MCF 10A (cell line): Measurements from ENCODE around the gene SNAP29. TPM values are rescaled to one million over a fixed set of nuclear protein-coding genes. Genes with fewer than 3 reads are reported as not detected.

Source experiments
- BruUV-seq: library from RNA; stranded (reverse); fragments of 400-500 nt; replicated peaks from 2 replicates; lab custom pipeline; 2021; lab: Mats Ljungman, UMichigan
- CTCF ChIA-PET: fragments of 300-600 bp; sonication (Branson Sonifier 250); formaldehyde crosslinking; extraction: SDS; loops from one replicate; lab custom pipeline; 2021; ENCODE audit warnings: antibody characterized with exemption, inconsistent platforms; lab: Yijun Ruan, JAX
- POLR2A ChIA-PET: fragments of 300-600, 350-650 bp; sonication (Branson Sonifier 250); formaldehyde crosslinking; extraction: SDS; loops from one replicate; lab custom pipeline; 2020; ENCODE audit warnings: antibody characterized with exemption, inconsistent platforms; lab: Yijun Ruan, JAX
- DNase-seq: peaks from one replicate; pipeline ENCODE4 v3.0.0-alpha.2; 2018; ENCODE audit not compliant: unreplicated experiment
- H3K27ac Mint-ChIP-seq: one replicate; pipeline ENCODE4 v1.8.0; 2022; ENCODE audit warnings: mild to moderate bottlenecking, low read depth, mixed read lengths; ENCODE audit not compliant: unreplicated experiment
- H3K27me3 Mint-ChIP-seq: one replicate; pipeline ENCODE4 v1.8.0; 2022; ENCODE audit warnings: mixed read lengths; ENCODE audit not compliant: insufficient read depth, unreplicated experiment
- H3K36me3 Mint-ChIP-seq: one replicate; pipeline ENCODE4 v1.8.0; 2022; ENCODE audit warnings: mild to moderate bottlenecking, moderate library complexity, mixed read lengths; ENCODE audit not compliant: insufficient read depth, unreplicated experiment
- H3K4me1 Mint-ChIP-seq: one replicate; pipeline ENCODE4 v1.8.0; 2022; ENCODE audit warnings: mixed read lengths; ENCODE audit not compliant: insufficient read depth, unreplicated experiment
- H3K4me3 Mint-ChIP-seq: one replicate; pipeline ENCODE4 v1.8.0; 2022; ENCODE audit warnings: mild to moderate bottlenecking, moderate library complexity, mixed read lengths; ENCODE audit not compliant: unreplicated experiment
- H3K9me3 Mint-ChIP-seq: one replicate; pipeline ENCODE4 v1.8.0; 2022; ENCODE audit warnings: mixed read lengths; ENCODE audit not compliant: unreplicated experiment
- intact Hi-C: fragments of 100-400 bp; cut with micrococcal nuclease; formaldehyde crosslinking; loops from 2 replicates; pipeline ENCODE4 v1.14.1; 2022
- total RNA-seq: library from RNA; stranded (reverse); gene quantifications from 2 replicates; pipeline ENCODE4 v1.2.3, GENCODE V29; 2022
- TF ChIP-seq, protein P1 (sequence below): fragments of 200-600 bp; IDR thresholded peaks from one replicate; pipeline ENCODE4 v1.8.0; 2022; ENCODE audit warnings: antibody characterized with exemption, mild to moderate bottlenecking; ENCODE audit not compliant: unreplicated experiment

The SNAP29 gene
- total RNA-seq, 1 experiment from 2014 or later = 28.7 TPM

DNA sequence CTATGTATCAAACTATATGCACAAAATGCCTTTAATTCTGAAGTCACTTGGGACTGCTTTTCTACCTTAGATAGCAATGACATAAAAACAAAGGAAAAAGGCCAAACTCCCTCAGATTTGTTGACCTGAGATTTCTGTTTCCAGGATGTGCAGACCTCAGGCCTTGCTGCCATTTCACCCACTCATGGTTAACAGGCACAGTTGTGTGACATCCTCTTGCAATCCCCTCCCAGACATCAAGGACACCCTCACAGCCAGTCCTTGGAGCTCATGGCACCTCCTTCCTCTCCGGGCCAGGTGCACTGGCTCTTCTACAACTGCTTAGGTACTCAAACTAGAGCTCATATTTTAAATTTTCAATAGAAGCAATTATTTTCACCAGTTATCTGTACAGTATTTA, 47.6 kb upstream of the SNAP29 start:
- TF ChIP-seq, protein P1, sequence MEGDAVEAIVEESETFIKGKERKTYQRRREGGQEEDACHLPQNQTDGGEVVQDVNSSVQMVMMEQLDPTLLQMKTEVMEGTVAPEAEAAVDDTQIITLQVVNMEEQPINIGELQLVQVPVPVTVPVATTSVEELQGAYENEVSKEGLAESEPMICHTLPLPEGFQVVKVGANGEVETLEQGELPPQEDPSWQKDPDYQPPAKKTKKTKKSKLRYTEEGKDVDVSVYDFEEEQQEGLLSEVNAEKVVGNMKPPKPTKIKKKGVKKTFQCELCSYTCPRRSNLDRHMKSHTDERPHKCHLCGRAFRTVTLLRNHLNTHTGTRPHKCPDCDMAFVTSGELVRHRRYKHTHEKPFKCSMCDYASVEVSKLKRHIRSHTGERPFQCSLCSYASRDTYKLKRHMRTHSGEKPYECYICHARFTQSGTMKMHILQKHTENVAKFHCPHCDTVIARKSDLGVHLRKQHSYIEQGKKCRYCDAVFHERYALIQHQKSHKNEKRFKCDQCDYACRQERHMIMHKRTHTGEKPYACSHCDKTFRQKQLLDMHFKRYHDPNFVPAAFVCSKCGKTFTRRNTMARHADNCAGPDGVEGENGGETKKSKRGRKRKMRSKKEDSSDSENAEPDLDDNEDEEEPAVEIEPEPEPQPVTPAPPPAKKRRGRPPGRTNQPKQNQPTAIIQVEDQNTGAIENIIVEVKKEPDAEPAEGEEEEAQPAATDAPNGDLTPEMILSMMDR = no peak
- CTCF ChIA-PET = interaction anchor here (1.0 kb wide), 1 partner anchor 27 kb away, joined by 3 read pairs; no protein-coding TSS in a partner anchor
- H3K36me3 Mint-ChIP-seq = peaks cover 92% of the 10 kb centered on the region
- H3K27me3 Mint-ChIP-seq = no peaks in the 10 kb centered on the region
- H3K4me3 Mint-ChIP-seq = no peak overlapping the region
- intact Hi-C loops = no loop called here
- BruUV-seq = no TSS peak
- POLR2A ChIA-PET = interaction anchor here (0.6 kb wide), 2 partner anchors 34 to 106 kb away, joined by 3 read pairs; partner anchors contain the start of gene CRKL
- DNase-seq = no peak
- H3K9me3 Mint-ChIP-seq = no peaks in the 10 kb centered on the region
- H3K27ac Mint-ChIP-seq = no peak overlapping the region
- peaks cover 10% of the 10 kb centered on the region for H3K4me1 Mint-ChIP-seq

DNA sequence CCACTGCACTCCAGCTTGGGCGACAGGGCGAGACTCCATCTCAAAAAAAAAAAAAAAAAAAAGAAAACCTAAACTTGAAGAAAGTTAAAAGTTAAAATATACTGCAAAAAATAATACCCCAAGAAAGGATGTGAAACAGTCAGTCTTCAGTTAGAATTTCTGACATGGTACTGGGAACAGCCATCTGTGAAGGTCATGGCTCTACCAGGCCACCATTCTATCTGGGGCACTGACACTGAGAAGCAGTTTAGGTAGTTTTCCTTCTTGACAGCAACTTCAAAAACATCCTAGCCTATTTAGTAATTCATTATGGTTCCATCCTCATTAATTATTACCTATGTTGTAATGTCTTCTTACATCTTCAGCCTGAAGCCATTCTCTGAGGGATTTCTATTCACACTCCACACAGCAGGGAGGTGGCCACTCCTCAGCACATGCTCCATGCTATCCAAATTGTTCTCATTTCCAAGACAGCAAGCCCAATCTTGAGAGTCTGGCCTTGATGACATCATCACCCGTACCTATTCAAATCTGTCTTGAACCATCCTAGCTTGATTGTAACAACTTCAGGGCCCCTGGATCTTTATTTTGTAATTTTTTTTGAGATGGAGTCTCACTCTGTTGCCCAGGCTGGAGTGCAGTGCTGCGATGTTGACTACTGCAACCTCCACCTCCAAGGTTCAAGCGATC, 46.7 kb upstream of the SNAP29 start:
- no peak overlapping the region for H3K27ac Mint-ChIP-seq
- ChIA-PET CTCF (interaction anchor here (1.0 kb wide), 1 partner anchor 28 kb away, joined by 3 read pairs; no protein-coding TSS in a partner anchor), POLR2A (interaction anchor here (0.6 kb wide), 1 partner anchor 33 kb away, joined by 3 read pairs; no protein-coding TSS in a partner anchor)
- no TSS peak for BruUV-seq
- TF ChIP-seq, protein P1 = no peak
- H3K36me3 Mint-ChIP-seq = peaks cover 92% of the 10 kb centered on the region
- DNase-seq = no peak
- H3K4me1 Mint-ChIP-seq = peaks cover 6% of the 10 kb centered on the region
- no peaks in the 10 kb centered on the region for H3K9me3 Mint-ChIP-seq
- no peak overlapping the region for H3K4me3 Mint-ChIP-seq
- intact Hi-C loops = no loop called here
- H3K27me3 Mint-ChIP-seq = no peaks in the 10 kb centered on the region

- H3K4me1 Mint-ChIP-seq = no peaks in the 10 kb centered on the region
- H3K9me3 Mint-ChIP-seq = no peaks in the 10 kb centered on the region
- H3K27ac Mint-ChIP-seq = no peak overlapping the region
- TF ChIP-seq, protein P1 = no peak
- intact Hi-C loops = no loop called here
- CTCF ChIA-PET = interaction anchor here (0.6 kb wide), 1 partner anchor 562 kb away, joined by 3 read pairs; no protein-coding TSS in a partner anchor
- H3K4me3 Mint-ChIP-seq = no peak overlapping the region
- DNase-seq = no peak
- peaks cover 92% of the 10 kb centered on the region for H3K36me3 Mint-ChIP-seq
- POLR2A ChIA-PET = no interaction called here
- no TSS peak for BruUV-seq
- no peaks in the 10 kb centered on the region for H3K27me3 Mint-ChIP-seq
Observed at GRCh38 chr22:20813056-20813455, 45.8 kb upstream of the SNAP29 start.

DNA sequence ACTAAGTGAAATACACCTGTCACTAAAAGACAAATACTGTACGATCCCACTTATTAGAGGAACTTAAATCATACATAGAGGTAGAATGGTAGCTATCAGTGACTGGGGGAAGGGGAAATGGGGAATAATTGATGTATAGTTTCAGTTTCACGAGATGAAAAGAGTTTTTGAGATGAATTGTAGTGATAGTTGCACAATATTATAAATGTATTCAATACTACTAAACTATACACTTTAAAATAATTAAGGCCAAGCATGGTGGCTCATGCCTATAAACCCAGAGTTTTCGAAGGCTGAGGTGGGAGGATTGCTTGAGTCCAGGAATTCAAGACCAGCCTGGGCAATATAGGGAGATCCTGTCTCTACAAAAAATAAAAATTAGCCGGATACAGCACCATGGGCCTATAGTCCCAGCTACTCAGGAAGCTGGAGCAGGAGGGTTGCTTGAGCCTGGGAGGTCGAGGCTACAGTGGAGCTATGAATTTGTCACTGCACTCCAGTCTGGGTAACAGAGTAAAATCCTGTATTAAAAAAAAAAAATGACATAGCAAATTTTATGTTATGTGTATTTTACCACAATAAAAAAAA, 44.5 kb upstream of the SNAP29 start:
- ChIA-PET POLR2A (no interaction called here), CTCF (interaction anchor here (0.6 to 0.7 kb wide), 3 partner anchors 10 to 73 kb away, joined by 3 read pairs; no protein-coding TSS in a partner anchor)
- H3K27me3 Mint-ChIP-seq = no peaks in the 10 kb centered on the region
- no TSS peak for BruUV-seq
- intact Hi-C loops = no loop called here
- no peaks in the 10 kb centered on the region for H3K9me3 Mint-ChIP-seq
- peaks cover 94% of the 10 kb centered on the region for H3K36me3 Mint-ChIP-seq
- peak overlapping the region; percentile 16 for H3K27ac Mint-ChIP-seq
- H3K4me1 Mint-ChIP-seq = no peaks in the 10 kb centered on the region
- DNase-seq = no peak
- H3K4me3 Mint-ChIP-seq = no peak overlapping the region
- TF ChIP-seq, protein P1 = no peak
